GM18861 (cell line): Measurements from ENCODE around the gene CELSR3.

Experiments used
- ATAC-seq: cut with Tn5 transposase; IDR thresholded peaks from one replicate; pipeline ENCODE4 v1.9.1; 2021; ENCODE audit not compliant: unreplicated experiment

Gene CELSR3

GRCh38 chr3:48634661-48635221 is 27.9 kb downstream of the CELSR3 start:
- no peak for ATAC-seq

- no peak for ATAC-seq
Observed at GRCh38 chr3:48633743-48634142, 28.9 kb downstream of the CELSR3 start.

DNA sequence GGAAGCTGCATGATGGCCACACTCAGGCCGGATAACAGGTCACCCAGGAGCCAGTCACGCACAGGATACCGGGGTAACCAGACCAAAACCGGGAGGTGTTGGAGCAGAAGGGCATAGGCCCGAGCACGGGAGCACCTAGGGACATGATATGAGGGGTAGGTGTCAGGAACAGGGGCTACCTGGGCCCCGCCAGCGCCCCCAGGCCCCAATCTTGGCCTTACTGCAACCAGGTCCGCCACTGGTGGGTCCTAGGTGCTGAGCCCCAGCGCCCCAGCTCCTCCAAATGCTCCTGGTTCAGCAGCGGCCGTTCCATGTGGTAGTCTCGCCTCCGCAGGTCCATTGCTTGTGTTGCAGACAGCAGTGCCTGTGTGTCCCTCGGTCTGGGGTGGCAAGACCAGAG is 29.4 kb downstream of the CELSR3 start:
- no peak for ATAC-seq

DNA sequence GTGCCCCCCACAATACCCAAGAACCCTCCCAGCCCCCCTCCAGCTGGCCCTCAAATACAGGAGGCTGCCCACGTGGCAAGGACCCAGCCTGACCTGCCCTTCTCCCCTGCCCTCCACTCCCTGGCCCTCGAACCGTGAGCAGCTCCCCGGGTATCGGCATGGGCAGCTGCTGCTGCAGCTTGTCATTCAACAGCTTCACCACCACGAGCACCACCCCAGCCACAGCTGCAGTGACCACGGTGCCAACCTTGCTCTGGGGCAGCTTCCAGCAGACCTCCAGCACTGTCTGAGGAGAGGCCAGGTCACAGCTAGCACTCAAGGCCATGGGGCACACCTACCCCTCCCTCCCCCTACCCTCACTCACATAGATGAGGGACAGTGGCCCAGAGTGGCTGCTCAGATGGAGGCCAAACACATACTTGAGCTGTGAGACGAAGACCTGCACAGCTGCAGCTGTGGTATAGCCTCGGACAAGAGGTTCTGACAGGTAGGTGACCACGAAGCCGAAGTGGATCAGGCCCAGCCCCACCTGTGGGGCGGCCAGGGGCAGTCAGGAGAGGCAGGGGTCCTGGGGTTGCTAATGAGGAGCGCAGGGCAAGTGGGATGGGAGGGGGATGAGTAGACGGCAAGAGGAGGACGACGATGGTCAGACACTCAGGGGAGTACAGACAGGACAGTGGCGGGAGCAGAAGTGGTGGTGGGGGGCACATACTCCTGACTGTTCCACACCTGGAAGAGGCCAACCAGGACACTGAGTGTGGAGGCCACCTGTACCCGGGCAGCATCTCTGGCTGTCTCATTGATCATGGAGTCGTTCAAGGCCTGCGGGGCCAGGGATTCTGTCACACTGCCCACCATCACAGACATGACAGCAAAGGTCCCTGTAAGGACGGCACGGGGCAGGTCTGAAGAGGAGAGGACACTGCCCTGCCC is 30.9 kb downstream of the CELSR3 start:
- ATAC-seq: no peak

GRCh38 chr3:48630833-48631232 is 31.9 kb downstream of the CELSR3 start:
- ATAC-seq: no peak

- no peak for ATAC-seq
Observed at GRCh38 chr3:48630407-48630806, 32.3 kb downstream of the CELSR3 start.

DNA sequence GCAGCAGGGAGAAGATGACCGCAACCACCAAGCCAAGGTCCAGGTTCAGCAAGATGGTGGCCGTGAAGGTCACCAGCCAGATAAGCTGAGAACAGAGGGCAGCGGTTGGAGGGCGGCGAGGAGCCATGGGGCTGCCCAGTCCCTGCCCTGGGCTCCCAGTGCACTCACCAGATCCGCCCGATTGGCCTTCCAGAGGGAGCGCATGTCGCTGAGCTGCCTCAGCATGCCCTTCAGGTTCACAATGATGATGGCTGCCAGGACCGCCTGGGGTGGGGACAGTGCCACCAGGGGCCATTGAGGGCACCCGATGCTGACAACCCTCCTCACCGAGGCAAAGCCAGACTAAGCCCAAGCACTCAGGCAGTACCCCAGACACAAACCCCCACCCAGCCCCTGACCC is 32.8 kb downstream of the CELSR3 start:
- ATAC-seq: no peak

GRCh38 chr3:48628277-48629017 is 34.2 kb downstream of the CELSR3 start:
- ATAC-seq: no peak

GRCh38 chr3:48625600-48625999 is 37.1 kb downstream of the CELSR3 start:
- ATAC-seq: no peak

DNA sequence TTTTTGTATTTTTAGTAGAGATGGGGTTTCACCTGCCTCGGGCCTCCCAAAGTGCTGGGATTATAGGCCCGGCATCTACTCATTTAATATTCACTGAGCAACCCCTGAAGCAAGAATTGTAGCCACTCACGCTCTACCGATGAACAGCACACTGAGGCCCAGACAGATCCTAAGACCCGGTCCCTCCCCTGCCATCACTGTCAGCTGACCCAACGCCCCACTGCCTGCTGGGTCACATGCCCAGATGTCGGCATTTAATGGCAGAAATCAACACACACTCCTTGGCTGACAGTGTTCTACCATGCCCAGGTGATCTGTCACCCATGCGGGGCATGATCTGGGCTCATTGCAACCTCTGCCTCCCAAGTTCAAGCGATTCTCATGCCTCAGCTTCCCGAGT is 37.9 kb downstream of the CELSR3 start:
- ATAC-seq: no peak

DNA sequence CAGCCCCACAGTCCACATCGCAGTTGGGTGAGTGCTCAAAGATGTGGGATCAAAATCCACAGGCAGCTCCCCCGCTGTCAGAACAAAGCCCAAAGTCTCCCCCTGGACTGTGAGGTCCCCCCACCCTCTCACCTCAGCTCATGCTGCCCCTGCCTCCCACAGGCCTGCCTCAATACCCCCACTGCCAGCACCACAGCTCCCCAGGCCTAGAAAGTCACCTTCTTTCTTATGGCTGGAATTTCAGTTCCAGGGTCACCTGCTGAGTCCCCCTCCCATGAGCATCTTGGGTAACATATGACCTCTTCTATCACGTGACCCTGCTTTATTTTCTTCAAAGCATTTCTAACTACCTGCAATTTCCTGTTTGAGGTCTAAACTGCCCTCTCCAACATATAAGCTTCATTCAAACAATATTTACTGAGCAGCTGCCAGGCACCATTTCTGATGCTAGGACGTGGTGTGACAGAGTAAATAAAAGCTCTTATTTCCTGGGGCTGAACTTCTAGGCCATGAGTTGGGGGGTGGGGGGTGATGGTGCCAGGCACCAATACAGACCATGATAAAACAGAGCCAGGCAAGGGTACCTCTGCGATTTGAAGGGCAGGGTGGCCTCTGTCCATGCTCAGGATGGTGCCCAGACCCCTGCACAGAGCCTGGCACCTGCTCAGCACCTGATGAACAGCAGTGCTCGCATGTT is 38.7 kb downstream of the CELSR3 start:
- ATAC-seq: no peak

- no peak for ATAC-seq
Observed at GRCh38 chr3:48621461-48621869, 41.2 kb downstream of the CELSR3 start, which contains the start of gene TMEM89. TMEM89 (minus strand) TSS chr3:48621769; CDS start chr3:48621756, 13 bp downstream.

- ATAC-seq: no peak
Observed at GRCh38 chr3:48619541-48620524, 42.9 kb downstream of the CELSR3 start.

- no peak for ATAC-seq
Observed at GRCh38 chr3:48617559-48617958, 45.1 kb downstream of the CELSR3 start.

GRCh38 chr3:48614044-48614443 is 48.6 kb downstream of the CELSR3 start:
- ATAC-seq: no peak

DNA sequence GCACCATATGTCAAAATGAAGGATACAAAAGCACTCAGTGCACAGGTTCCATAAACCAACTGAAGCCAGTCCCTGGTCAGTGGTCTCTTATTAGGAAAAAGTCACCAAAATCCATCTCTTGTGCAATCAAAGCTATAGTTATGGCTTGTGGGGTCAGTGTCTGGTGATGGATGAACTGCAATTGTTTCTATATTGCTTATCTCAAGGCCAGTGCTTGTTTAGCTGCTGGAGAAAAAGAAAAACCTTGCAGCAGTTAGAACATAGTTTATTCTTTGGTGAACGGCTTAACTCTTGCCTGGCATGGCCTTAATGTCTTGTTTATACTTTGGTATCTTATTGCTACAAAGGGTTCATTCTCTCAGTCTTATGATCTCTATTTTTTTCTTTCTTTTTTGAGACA is 50.4 kb downstream of the CELSR3 start:
- ATAC-seq: no peak

DNA sequence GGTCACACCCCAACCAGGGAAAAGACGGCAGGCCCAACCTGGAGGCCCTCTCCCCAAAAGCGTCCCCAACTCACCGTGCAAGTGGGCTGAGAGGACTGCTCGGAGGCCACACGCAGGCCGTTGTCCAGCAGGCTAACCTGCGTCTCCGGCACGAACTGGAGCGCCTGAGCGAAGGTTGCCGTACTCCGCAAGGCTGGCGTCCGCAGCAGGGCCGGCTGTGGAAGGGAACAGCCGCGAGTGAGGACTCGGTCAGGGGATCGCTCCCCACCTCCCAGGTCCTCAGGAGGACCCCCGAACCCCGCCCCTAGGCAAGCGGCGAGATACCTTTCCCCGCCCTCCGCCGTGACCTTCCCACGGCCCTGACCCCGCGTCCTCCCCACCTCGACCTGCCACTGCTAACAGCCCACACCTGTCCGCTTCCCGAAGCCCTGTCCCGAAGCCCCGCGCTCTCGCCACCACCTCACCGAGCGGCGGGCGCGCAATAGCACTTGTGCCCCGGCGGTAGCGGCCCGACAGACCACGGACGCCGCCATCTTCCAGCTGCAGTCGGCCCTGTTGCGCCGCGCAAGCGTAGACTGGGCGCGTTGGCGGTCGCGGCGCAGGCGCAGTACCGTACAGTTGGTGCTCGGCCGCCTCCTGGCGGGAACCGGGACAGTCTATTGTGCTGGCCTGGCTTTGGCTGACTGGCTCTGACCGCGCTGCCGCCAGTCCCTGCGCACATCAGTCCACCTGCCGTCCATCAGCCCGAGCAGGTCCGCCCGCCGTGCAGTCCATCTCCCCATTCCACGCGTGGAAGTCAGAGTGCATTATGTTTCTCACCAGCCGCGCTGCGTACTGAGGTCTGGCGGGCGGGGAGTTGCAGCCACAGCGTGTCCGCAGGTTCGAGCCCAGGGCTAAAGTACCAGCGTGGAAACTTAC is 53.3 kb downstream of the CELSR3 start, which contains the start of gene UQCRC1:
Gene UQCRC1 (minus strand): TSS at position 559 of the 918 bp plus-strand sequence. CDS start 26 bp downstream, at position 533.
- peak; percentile 94 for ATAC-seq

DNA sequence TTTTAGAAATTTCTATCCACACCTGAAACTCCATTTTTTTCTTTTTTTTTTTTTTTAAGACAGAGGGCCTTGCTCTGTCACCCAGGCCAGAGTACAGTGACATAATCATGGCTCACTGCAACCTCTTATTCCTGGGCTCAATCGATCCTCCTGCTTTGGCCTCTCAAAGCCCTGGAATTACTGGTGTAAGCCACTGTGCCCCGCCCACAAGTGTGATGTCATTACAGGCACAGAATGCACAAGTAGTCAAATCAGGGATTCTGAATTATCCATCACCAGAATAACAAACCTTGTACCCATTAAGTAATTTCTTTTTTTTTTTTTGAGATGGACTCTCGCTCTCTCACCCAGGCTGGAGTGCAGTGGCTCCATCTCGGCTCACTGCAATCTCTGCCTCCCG is 55.2 kb downstream of the CELSR3 start:
- ATAC-seq: no peak

- no peak for ATAC-seq
Observed at GRCh38 chr3:48601622-48601994, 61.1 kb downstream of the CELSR3 start.
